Pancreas (tissue), 10 donors: ENCODE results near the gene MAD1L1. TPM values are rescaled to one million over a fixed set of nuclear protein-coding genes. Genes with fewer than 3 reads are reported as not detected.
A peak's percentile ranks its signal among the peaks of the same experiment; 100 is the strongest.

Source experiments
- ATAC-seq, 4 donors: fragments of 200-7000 bp; cut with Tn5 transposase; one replicate each; pipeline versions ENCODE4 v1.8.0 to v1.9.1; 2020; ENCODE audit warnings: mild to moderate bottlenecking in 4 of 4, moderate library complexity in 4 of 4
- DNase-seq, 6 donors: peaks; one replicate each; pipeline ENCODE4 v3.0.0-alpha.2; 2020
- FAIRE-seq: peaks from 2 replicates; lab custom pipeline; 2012; peaks lifted over from hg19 to GRCh38; lab: Jason Lieb, UNC
- H3K27ac ChIP-seq, 4 donors: fragments of 200-600 bp; sonication (generic); 1 replicate in 3 of 4; 2 replicates in 1 of 4; pipeline versions ENCODE4 v1.5.0 to v1.8.0; 2020
- H3K27me3 ChIP-seq, 4 donors: fragments of 200-600 bp; one replicate each; pipeline ENCODE4 v1.8.0; 2021
- H3K36me3 ChIP-seq, 3 donors: fragments of 200-600 bp; sonication (generic) in 1 of 3; one replicate each; pipeline versions ENCODE4 v1.5.0 to v1.8.0; 2020 to 2021
- H3K4me1 ChIP-seq, 3 donors: fragments of 200-600 bp; one replicate each; pipeline ENCODE4 v1.8.0; 2021
- H3K4me3 ChIP-seq, 4 donors: fragments of 200-600 bp; sonication (generic) in 2 of 4; one replicate each; pipeline versions ENCODE4 v1.5.0 to v1.8.0; 2020 to 2021
- H3K9me3 ChIP-seq, 4 donors: fragments of 200-600 bp; one replicate each; pipeline ENCODE4 v1.8.0; 2021
- CTCF ChIP-seq, 4 donors: fragments of 200-600 bp; sonication (generic) in 3 of 4; IDR thresholded peaks; one replicate each; pipeline versions ENCODE4 v1.5.0 to v1.8.0; 2021; ENCODE audit warnings: antibody characterized with exemption in 4 of 4
- WGBS, 2 donors: extraction: QIAGEN DNeasy Blood & Tissue Kit; methylation state at CpG; one replicate each; pipeline ENCODE4 v1.1.7; 2013; 5-methylcytosine and 5-hydroxymethylcytosine counted together
- intact Hi-C, 3 donors: fragments of 100-400 bp; cut with DNase I; formaldehyde crosslinking; loops; one replicate each; pipeline versions ENCODE4 v1.11.1 to v1.14.2; 2022
- polyA plus RNA-seq, 2 donors: library from polyadenylated mRNA; stranded (reverse); fragments of 200-250 nt; gene quantifications; one replicate each; pipeline ENCODE4 v1.2.3, GENCODE V29; 2013
- total RNA-seq, 6 donors: library from RNA; stranded (reverse); fragmentation: NEBNext Ultra II Directional in 4 of 6; extraction: Animal tissue kit (Norgen Biotek cat#: 25700) in 4 of 6; gene quantifications; one replicate each; pipeline versions ENCODE4 v1.2.1 to v1.2.4, GENCODE V29; 2021 to 2023
- donor health status: healthy with polysubstance abuse.
- donor health status: DM: no; HTN: no; CAD: no; lungs with moderate emphysema.
- donor health status: DM: no; HTN: no; CAD: no.
- donor health status: control.
- donor health status: control.
- donor health status: Bipolar disorder and iron deficiency.
- donor health status: DM: yes; HTN: yes; CAD: no.
- donor health status: DM: no; HTN: no; CAD: no.
- donor health status: DM: no; HTN: no; CAD: no.
- donor health status: DM: yes; HTN: yes; CAD: no.

Gene MAD1L1
- total and polyA plus RNA-seq, 8 donors, result 9.8 to 28.2 (median 11.9) TPM

GRCh38 chr7:2045559-2046405 is 187.0 kb downstream of the MAD1L1 start:
- TF ChIP-seq CTCF (IDR thresholded peaks at IDR 0.05), result no peak
- 92 to 94% methylated on average over 24 to 25 of the region's 25 CpGs for WGBS, 2 donors
- Histone ChIP-seq H3K36me3 (no peaks in the 10 kb centered on the region), H3K4me3 (no peak overlapping the region), H3K27ac (no peak overlapping the region), H3K9me3 (no peaks in the 10 kb centered on the region), H3K27me3 (no peaks in the 10 kb centered on the region), H3K4me1 (no peaks in the 10 kb centered on the region)
- FAIRE-seq (no peak), ATAC-seq (no peak), DNase-seq (peak in 3 of 6 donors; percentile 17 to 49 (median 39))
- intact Hi-C loops, result no loop called here

GRCh38 chr7:2044883-2045471 is 187.8 kb downstream of the MAD1L1 start:
- TF ChIP-seq CTCF (IDR thresholded peaks at IDR 0.05), result no peak
- H3K36me3 ChIP-seq, result no peaks in the 10 kb centered on the region
- H3K4me3 ChIP-seq, result no peak overlapping the region
- H3K4me1 ChIP-seq, result no peaks in the 10 kb centered on the region
- 96% methylated on average over 20 to 21 of the region's 21 CpGs for WGBS, 2 donors
- H3K27me3 ChIP-seq, result no peaks in the 10 kb centered on the region
- DNase-seq (peak in 3 of 6 donors; percentile 12 to 44 (median 38)), ATAC-seq (no peak), FAIRE-seq (no peak)
- no peaks in the 10 kb centered on the region for H3K9me3 ChIP-seq
- intact Hi-C loops, result no loop called here
- H3K27ac ChIP-seq, result no peak overlapping the region

- Histone ChIP-seq H3K4me3 (no peak overlapping the region), H3K27ac (no peak overlapping the region), H3K36me3 (no peaks in the 10 kb centered on the region), H3K4me1 (no peaks in the 10 kb centered on the region), H3K27me3 (no peaks in the 10 kb centered on the region), H3K9me3 (no peaks in the 10 kb centered on the region)
- intact Hi-C loops, result no loop called here
- ATAC-seq (no peak), FAIRE-seq (no peak), DNase-seq (peak in 3 of 6 donors; percentile 8 to 36 (median 25))
- 95 to 96% methylated on average over 21 of the region's 21 CpGs for WGBS, 2 donors
- TF ChIP-seq CTCF (IDR thresholded peaks at IDR 0.05), result no peak
These were observed 188.3 kb downstream of the MAD1L1 start for GRCh38 chr7:2044311-2044882.

- Histone ChIP-seq H3K36me3 (no peaks in the 10 kb centered on the region), H3K4me1 (no peaks in the 10 kb centered on the region), H3K9me3 (no peaks in the 10 kb centered on the region), H3K4me3 (no peak overlapping the region), H3K27ac (no peak overlapping the region), H3K27me3 (no peaks in the 10 kb centered on the region)
- no peak for ATAC-seq
- peak in 3 of 6 donors; percentile 9 to 39 (median 34) for DNase-seq
- FAIRE-seq, result no peak
- TF ChIP-seq CTCF (IDR thresholded peaks at IDR 0.05), result no peak
- WGBS, 2 donors, result 97% methylated on average over 32 of the region's 32 CpGs
- intact Hi-C loops, result no loop called here
These were observed 189.3 kb downstream of the MAD1L1 start for GRCh38 chr7:2043316-2044039.
